ENCODE data around the gene DUSP16. TPM values are rescaled to one million over a fixed set of nuclear protein-coding genes. Genes with fewer than 3 reads are reported as not detected.

The DUSP16 gene
- total and polyA plus RNA-seq, 4 donors = 17.7 to 23.2 (median 20.5) TPM

- no peak overlapping the region for H3K27ac ChIP-seq (ENCODE audit: low read depth, low read length)
- no CpG with 5 or more reads among the region's 2 CpGs for WGBS (ENCODE audit: insufficient coverage)
- H3K27me3 ChIP-seq (ENCODE audit: control insufficient read depth, insufficient read depth, low read length) = no peaks in the 10 kb centered on the region
- H3K4me3 ChIP-seq (ENCODE audit: low read depth, low read length) = no peak overlapping the region
- DNase-seq (ENCODE audit: low read depth in 4 of 6, low spot score in 6 of 6) = no peak
- no peaks in the 10 kb centered on the region for H3K4me1 ChIP-seq (ENCODE audit: control insufficient read depth, insufficient read depth, low read length)
- peaks cover 5% of the 10 kb centered on the region for H3K9me3 ChIP-seq (ENCODE audit: control insufficient read depth, insufficient read depth, low read length)
- no peaks in the 10 kb centered on the region for H3K36me3 ChIP-seq (ENCODE audit: control insufficient read depth, insufficient read depth, low read length)
Observed at GRCh38 chr12:12428047-12428446, 134.6 kb downstream of the DUSP16 start.

- WGBS (ENCODE audit: insufficient coverage) = 100% methylated on average over 3 of the region's 4 CpGs
- Histone ChIP-seq H3K36me3 (ENCODE audit: control insufficient read depth, insufficient read depth, low read length) (no peaks in the 10 kb centered on the region), H3K27ac (ENCODE audit: low read depth, low read length) (no peak overlapping the region), H3K9me3 (ENCODE audit: control insufficient read depth, insufficient read depth, low read length) (peaks cover 5% of the 10 kb centered on the region), H3K4me1 (ENCODE audit: control insufficient read depth, insufficient read depth, low read length) (no peaks in the 10 kb centered on the region), H3K4me3 (ENCODE audit: low read depth, low read length) (no peak overlapping the region), H3K27me3 (ENCODE audit: control insufficient read depth, insufficient read depth, low read length) (no peaks in the 10 kb centered on the region)
- DNase-seq (ENCODE audit: low read depth in 4 of 6, low spot score in 6 of 6) = no peak
Observed at GRCh38 chr12:12427568-12427967, 135.1 kb downstream of the DUSP16 start.

- Histone ChIP-seq H3K27ac (ENCODE audit: low read depth, low read length) (no peak overlapping the region), H3K4me1 (ENCODE audit: control insufficient read depth, insufficient read depth, low read length) (no peaks in the 10 kb centered on the region), H3K27me3 (ENCODE audit: control insufficient read depth, insufficient read depth, low read length) (no peaks in the 10 kb centered on the region), H3K4me3 (ENCODE audit: low read depth, low read length) (no peak overlapping the region), H3K9me3 (ENCODE audit: control insufficient read depth, insufficient read depth, low read length) (peaks cover 5% of the 10 kb centered on the region), H3K36me3 (ENCODE audit: control insufficient read depth, insufficient read depth, low read length) (no peaks in the 10 kb centered on the region)
- WGBS (ENCODE audit: insufficient coverage) = no CpG with 5 or more reads among the region's 1 CpG
- no peak for DNase-seq (ENCODE audit: low read depth in 4 of 6, low spot score in 6 of 6)
Observed at GRCh38 chr12:12425616-12426015, 137.0 kb downstream of the DUSP16 start.

GRCh38 chr12:12425001-12425400 is 137.7 kb downstream of the DUSP16 start:
- H3K27me3 ChIP-seq (ENCODE audit: control insufficient read depth, insufficient read depth, low read length) = no peaks in the 10 kb centered on the region
- DNase-seq (ENCODE audit: low read depth in 4 of 6, low spot score in 6 of 6) = no peak
- no peaks in the 10 kb centered on the region for H3K36me3 ChIP-seq (ENCODE audit: control insufficient read depth, insufficient read depth, low read length)
- H3K4me1 ChIP-seq (ENCODE audit: control insufficient read depth, insufficient read depth, low read length) = no peaks in the 10 kb centered on the region
- H3K27ac ChIP-seq (ENCODE audit: low read depth, low read length) = no peak overlapping the region
- H3K9me3 ChIP-seq (ENCODE audit: control insufficient read depth, insufficient read depth, low read length) = peaks cover 5% of the 10 kb centered on the region
- H3K4me3 ChIP-seq (ENCODE audit: low read depth, low read length) = no peak overlapping the region
- WGBS (ENCODE audit: insufficient coverage) = 100% methylated on average over 1 of the region's 2 CpGs

Other genes starting within 250 kb of the DUSP16 start
- gene MANSC1, start 212.6 kb downstream of the DUSP16 start, total RNA-seq = 10 to 100 TPM in 1 of 2 donors, 1 to 10 TPM in 1; 5.3 to 16.6 TPM
- 10 to 100 TPM; 21.1 to 26.7 TPM for gene MANSC1, start 212.6 kb downstream of the DUSP16 start, polyA plus RNA-seq (ENCODE audit: insufficient read length in 2 of 2)
- 10 to 100 TPM; 15.2 to 28.1 TPM for gene BORCS5, start 205.8 kb downstream of the DUSP16 start, total RNA-seq
- gene BORCS5, start 205.8 kb downstream of the DUSP16 start, polyA plus RNA-seq (ENCODE audit: insufficient read length in 2 of 2) = 10 to 100 TPM; 13.3 to 13.7 TPM
- gene CREBL2, start 49.0 kb upstream of the DUSP16 start, total RNA-seq = 10 to 100 TPM; 32.2 to 58.6 TPM
- gene CREBL2, start 49.0 kb upstream of the DUSP16 start, polyA plus RNA-seq (ENCODE audit: insufficient read length in 2 of 2) = 10 to 100 TPM; 27.8 to 30.3 TPM
- gene GPR19, start 133.3 kb upstream of the DUSP16 start, total RNA-seq = 10 to 100 TPM in 1 of 2 donors, 1 to 10 TPM in 1; 4.6 to 11.5 TPM
- 10 to 100 TPM in 1 of 2 donors, 1 to 10 TPM in 1; 9.7 to 12.0 TPM for gene GPR19, start 133.3 kb upstream of the DUSP16 start, polyA plus RNA-seq (ENCODE audit: insufficient read length in 2 of 2)
- gene CDKN1B, start 154.5 kb upstream of the DUSP16 start, total RNA-seq = 10 to 100 TPM; 63.2 to 90.6 TPM
- gene CDKN1B, start 154.5 kb upstream of the DUSP16 start, polyA plus RNA-seq (ENCODE audit: insufficient read length in 2 of 2) = 10 to 100 TPM; 85.7 to 90.5 TPM
- gene APOLD1, start 222.8 kb upstream of the DUSP16 start, total RNA-seq = 10 to 100 TPM; 36.1 to 76.2 TPM
- gene APOLD1, start 222.8 kb upstream of the DUSP16 start, polyA plus RNA-seq (ENCODE audit: insufficient read length in 2 of 2) = 10 to 100 TPM; 13.1 to 17.0 TPM